ENCODE results near the gene CRACR2A. TPM values are rescaled to one million over a fixed set of nuclear protein-coding genes. Genes with fewer than 3 reads are reported as not detected.

CRACR2A gene
- total RNA-seq, 2 donors from 2014 or later = 6.0 to 10.9 TPM

- no peak for DNase-seq (ENCODE audit: low spot score)
- no peaks in the 10 kb centered on the region for H3K36me3 ChIP-seq
- H3K4me1 ChIP-seq = no peaks in the 10 kb centered on the region
- H3K4me3 ChIP-seq = no peak overlapping the region
- no peak for TF ChIP-seq CTCF (IDR thresholded peaks at IDR 0.05)
- no peaks in the 10 kb centered on the region for H3K9me3 ChIP-seq
- no peak overlapping the region for H3K27ac ChIP-seq
- H3K27me3 ChIP-seq = no peaks in the 10 kb centered on the region
Measured at GRCh38 chr12:3772380-3772779, 19.5 kb upstream of the CRACR2A start.

- Histone ChIP-seq H3K4me1 (no peaks in the 10 kb centered on the region), H3K9me3 (no peaks in the 10 kb centered on the region), H3K36me3 (no peaks in the 10 kb centered on the region), H3K27ac (no peak overlapping the region), H3K27me3 (no peaks in the 10 kb centered on the region), H3K4me3 (no peak overlapping the region)
- no peak for DNase-seq (ENCODE audit: low spot score)
- no peak for TF ChIP-seq CTCF (IDR thresholded peaks at IDR 0.05)
Measured at GRCh38 chr12:3771853-3772252, 18.9 kb upstream of the CRACR2A start.

- H3K9me3 ChIP-seq = no peaks in the 10 kb centered on the region
- no peak overlapping the region for H3K27ac ChIP-seq
- H3K36me3 ChIP-seq = no peaks in the 10 kb centered on the region
- H3K27me3 ChIP-seq = no peaks in the 10 kb centered on the region
- no peaks in the 10 kb centered on the region for H3K4me1 ChIP-seq
- TF ChIP-seq CTCF (IDR thresholded peaks at IDR 0.05) = no peak
- no peak overlapping the region for H3K4me3 ChIP-seq
- no peak for DNase-seq (ENCODE audit: low spot score)
Measured at GRCh38 chr12:3770891-3771290, 18.0 kb upstream of the CRACR2A start.

GRCh38 chr12:3768911-3769447, 16.1 kb upstream of the CRACR2A start:
- no peak for DNase-seq (ENCODE audit: low spot score)
- Histone ChIP-seq H3K9me3 (no peaks in the 10 kb centered on the region), H3K4me1 (no peaks in the 10 kb centered on the region), H3K36me3 (no peaks in the 10 kb centered on the region), H3K27me3 (no peaks in the 10 kb centered on the region), H3K27ac (no peak overlapping the region), H3K4me3 (no peak overlapping the region)
- TF ChIP-seq CTCF (IDR thresholded peaks at IDR 0.05) = no peak

- Histone ChIP-seq H3K36me3 (no peaks in the 10 kb centered on the region), H3K4me3 (no peak overlapping the region), H3K4me1 (peaks cover 2 to 10% of the 10 kb centered on the region in 2 donors), H3K27ac (no peak overlapping the region), H3K9me3 (no peaks in the 10 kb centered on the region), H3K27me3 (no peaks in the 10 kb centered on the region)
- DNase-seq (ENCODE audit: low spot score) = no peak
- TF ChIP-seq CTCF (IDR thresholded peaks at IDR 0.05) = no peak
Measured at GRCh38 chr12:3761116-3761735, 8.3 kb upstream of the CRACR2A start.

GRCh38 chr12:3759878-3760277, 7.0 kb upstream of the CRACR2A start:
- no peak for TF ChIP-seq CTCF (IDR thresholded peaks at IDR 0.05)
- H3K27ac ChIP-seq = no peak overlapping the region

More at GRCh38 chr12:3759878-3760277, 7.0 kb upstream of the CRACR2A start:
- Histone ChIP-seq H3K9me3 (no peaks in the 10 kb centered on the region), H3K27me3 (no peaks in the 10 kb centered on the region), H3K4me3 (no peak overlapping the region), H3K36me3 (no peaks in the 10 kb centered on the region), H3K4me1 (peaks cover 2 to 16% of the 10 kb centered on the region in 2 donors)
- no peak for DNase-seq (ENCODE audit: low spot score)

Measured in right atrium auricular region (tissue), 2 donors.